NCI-H1092 (cell line): ENCODE data around the gene TMCC1.
"Not testable (repeated sequence)": the region's sequence is repeated elsewhere in the genome, so short reads cannot be mapped to it uniquely, and the experiment has no call there.

Experiments
- DNase-seq: peaks from one replicate; lab custom pipeline; 2025; lab: John Stamatoyannopoulos, UW

The TMCC1 gene

GRCh38 chr3:129893581-129894070 is at the start of gene TMCC1:
Gene TMCC1 (minus strand): TSS chr3:129893711.
- DNase-seq: peak; percentile 76

- DNase-seq: no peak
Observed at GRCh38 chr3:129943020-129943419, 49.5 kb upstream of the TMCC1 start.

- DNase-seq: peak; percentile 46
Observed at GRCh38 chr3:129942296-129942695, 48.8 kb upstream of the TMCC1 start.

- no peak for DNase-seq
Observed at GRCh38 chr3:129940086-129940485, 46.6 kb upstream of the TMCC1 start.

- DNase-seq: no peak
Observed at GRCh38 chr3:129938140-129938930, 44.8 kb upstream of the TMCC1 start.

GRCh38 chr3:129937717-129938116 is 44.2 kb upstream of the TMCC1 start:
- no peak for DNase-seq

- no peak for DNase-seq
Observed at GRCh38 chr3:129936757-129937156, 43.2 kb upstream of the TMCC1 start.

GRCh38 chr3:129934234-129935123 is 41.0 kb upstream of the TMCC1 start:
- DNase-seq: no peak

GRCh38 chr3:129933471-129933870 is 40.0 kb upstream of the TMCC1 start:
- no peak for DNase-seq

GRCh38 chr3:129929383-129929782 is 35.9 kb upstream of the TMCC1 start:
- DNase-seq: no peak

GRCh38 chr3:129927072-129927471 is 33.6 kb upstream of the TMCC1 start:
- no peak for DNase-seq

GRCh38 chr3:129919806-129920205 is 26.3 kb upstream of the TMCC1 start:
- no peak for DNase-seq

GRCh38 chr3:129919357-129919756 is 25.8 kb upstream of the TMCC1 start:
- no peak for DNase-seq

- DNase-seq: no peak
Observed at GRCh38 chr3:129918461-129918860, 24.9 kb upstream of the TMCC1 start.

GRCh38 chr3:129917423-129918007 is 24.0 kb upstream of the TMCC1 start:
- no peak for DNase-seq

GRCh38 chr3:129913618-129914017 is 20.1 kb upstream of the TMCC1 start:
- no peak for DNase-seq

- no peak for DNase-seq
Observed at GRCh38 chr3:129911261-129911861, 17.9 kb upstream of the TMCC1 start.

- DNase-seq: not testable (repeated sequence)
Observed at GRCh38 chr3:129909235-129909634, 15.7 kb upstream of the TMCC1 start.

GRCh38 chr3:129908417-129908816 is 14.9 kb upstream of the TMCC1 start:
- no peak for DNase-seq

- not testable (repeated sequence) for DNase-seq
Observed at GRCh38 chr3:129901272-129901671, 7.8 kb upstream of the TMCC1 start.

- DNase-seq: no peak
Observed at GRCh38 chr3:129897026-129897425, 3.5 kb upstream of the TMCC1 start.
